Cardiac ventricle fibroblast (primary cell): ENCODE results near the gene OR2AT4. TPM values are rescaled to one million over a fixed set of nuclear protein-coding genes. Genes with fewer than 3 reads are reported as not detected.

ENCODE experiments used
- total RNA-seq: library from RNA; depleted of rRNA; stranded (reverse); fragments of >200 nt; gene quantifications from 2 replicates; pipeline ENCODE4 v1.2.3, GENCODE V29; 2015

The OR2AT4 gene
- total RNA-seq = not detected in 2 replicates

GRCh38 chr11:75096456-75097172, at the start of gene OR2AT4:
TSS of gene OR2AT4 (minus strand) at chr11:75096876.

Other genes starting within 250 kb of the OR2AT4 start
- gene XRRA1, start 147.8 kb downstream of the OR2AT4 start, total RNA-seq = 8.9 and 20.1 TPM in 2 replicates
- gene SPCS2, start 147.6 kb downstream of the OR2AT4 start, total RNA-seq = 58.6 and 72.9 TPM in 2 replicates
- 3.6 and 5.6 TPM in 2 replicates for gene NEU3, start 107.9 kb downstream of the OR2AT4 start, total RNA-seq
- gene SLCO2B1, start 54.2 kb upstream of the OR2AT4 start, total RNA-seq = 0.37 and 0.59 TPM in 2 replicates
- 1.2 and 1.8 TPM in 2 replicates for gene TPBGL, start 143.9 kb upstream of the OR2AT4 start, total RNA-seq